Measurements from ENCODE around the gene UBASH3B.

UBASH3B gene

GRCh38 chr11:122633219-122633829, 22.2 kb upstream of the UBASH3B start:
- Histone ChIP-seq H3K36me3 (ENCODE audit: insufficient read depth, low read length) (no peaks in the 10 kb centered on the region), H3K4me1 (ENCODE audit: insufficient read depth, low read length) (no peaks in the 10 kb centered on the region; the same call in 1 of the 2 replicates), H3K9me3 (ENCODE audit: control insufficient read depth, insufficient read depth, low read length) (no peaks in the 10 kb centered on the region), H3K9ac (ENCODE audit: low read depth, low read length) (no peak overlapping the region)

- Histone ChIP-seq H3K9me3 (ENCODE audit: control insufficient read depth, insufficient read depth, low read length) (no peaks in the 10 kb centered on the region), H3K4me1 (ENCODE audit: insufficient read depth, low read length) (no peaks in the 10 kb centered on the region; the same call in 1 of the 2 replicates), H3K36me3 (ENCODE audit: insufficient read depth, low read length) (no peaks in the 10 kb centered on the region), H3K9ac (ENCODE audit: low read depth, low read length) (no peak overlapping the region)
These were observed 21.0 kb upstream of the UBASH3B start for GRCh38 chr11:122634501-122634900.

- H3K36me3 ChIP-seq (ENCODE audit: insufficient read depth, low read length): no peaks in the 10 kb centered on the region
- no peaks in the 10 kb centered on the region for H3K9me3 ChIP-seq (ENCODE audit: control insufficient read depth, insufficient read depth, low read length)
- peaks cover 4% of the 10 kb centered on the region; the same call in 1 of the 2 replicates for H3K4me1 ChIP-seq (ENCODE audit: insufficient read depth, low read length)
- no peak overlapping the region for H3K9ac ChIP-seq (ENCODE audit: low read depth, low read length)
These were observed 18.0 kb upstream of the UBASH3B start for GRCh38 chr11:122637541-122637940.

GRCh38 chr11:122642472-122642922, 13.0 kb upstream of the UBASH3B start:
- Histone ChIP-seq H3K9me3 (ENCODE audit: control insufficient read depth, insufficient read depth, low read length) (no peaks in the 10 kb centered on the region), H3K9ac (ENCODE audit: low read depth, low read length) (no peak overlapping the region), H3K36me3 (ENCODE audit: insufficient read depth, low read length) (no peaks in the 10 kb centered on the region), H3K4me1 (ENCODE audit: insufficient read depth, low read length) (peaks cover 4% of the 10 kb centered on the region; the same call in 1 of the 2 replicates)

- Histone ChIP-seq H3K9ac (ENCODE audit: low read depth, low read length) (no peak overlapping the region), H3K36me3 (ENCODE audit: insufficient read depth, low read length) (no peaks in the 10 kb centered on the region), H3K9me3 (ENCODE audit: control insufficient read depth, insufficient read depth, low read length) (no peaks in the 10 kb centered on the region), H3K4me1 (ENCODE audit: insufficient read depth, low read length) (peaks cover 4% of the 10 kb centered on the region; the same call in 1 of the 2 replicates)
These were observed 12.6 kb upstream of the UBASH3B start for GRCh38 chr11:122642971-122643370.

- peaks cover 4% of the 10 kb centered on the region; the same call in 1 of the 2 replicates for H3K4me1 ChIP-seq (ENCODE audit: insufficient read depth, low read length)
- no peaks in the 10 kb centered on the region for H3K36me3 ChIP-seq (ENCODE audit: insufficient read depth, low read length)
- no peaks in the 10 kb centered on the region for H3K9me3 ChIP-seq (ENCODE audit: control insufficient read depth, insufficient read depth, low read length)
- no peak overlapping the region for H3K9ac ChIP-seq (ENCODE audit: low read depth, low read length)
These were observed 9.7 kb upstream of the UBASH3B start for GRCh38 chr11:122645847-122646246.

GRCh38 chr11:122646549-122647340, 8.8 kb upstream of the UBASH3B start:
- Histone ChIP-seq H3K9me3 (ENCODE audit: control insufficient read depth, insufficient read depth, low read length) (no peaks in the 10 kb centered on the region), H3K9ac (ENCODE audit: low read depth, low read length) (no peak overlapping the region), H3K4me1 (ENCODE audit: insufficient read depth, low read length) (peaks cover 4% of the 10 kb centered on the region; the same call in 1 of the 2 replicates), H3K36me3 (ENCODE audit: insufficient read depth, low read length) (no peaks in the 10 kb centered on the region)

GRCh38 chr11:122647736-122648275, 7.7 kb upstream of the UBASH3B start:
- no peaks in the 10 kb centered on the region for H3K9me3 ChIP-seq (ENCODE audit: control insufficient read depth, insufficient read depth, low read length)
- no peak overlapping the region for H3K9ac ChIP-seq (ENCODE audit: low read depth, low read length)
- no peaks in the 10 kb centered on the region for H3K36me3 ChIP-seq (ENCODE audit: insufficient read depth, low read length)
- no peaks in the 10 kb centered on the region; the same call in 1 of the 2 replicates for H3K4me1 ChIP-seq (ENCODE audit: insufficient read depth, low read length)

- no peak overlapping the region for H3K9ac ChIP-seq (ENCODE audit: low read depth, low read length)
These were observed 6.4 kb upstream of the UBASH3B start for GRCh38 chr11:122649116-122649515.

GRCh38 chr11:122650619-122651018, 4.9 kb upstream of the UBASH3B start:
- Histone ChIP-seq H3K9me3 (ENCODE audit: control insufficient read depth, insufficient read depth, low read length) (no peaks in the 10 kb centered on the region), H3K9ac (ENCODE audit: low read depth, low read length) (no peak overlapping the region), H3K4me1 (ENCODE audit: insufficient read depth, low read length) (0 out of 2 replicates have a peak, but pooled peaks cover 5% of the 10 kb centered on the region), H3K36me3 (ENCODE audit: insufficient read depth, low read length) (no peaks in the 10 kb centered on the region)

More at GRCh38 chr11:122649116-122649515, 6.4 kb upstream of the UBASH3B start:
- H3K9me3 ChIP-seq (ENCODE audit: control insufficient read depth, insufficient read depth, low read length): no peaks in the 10 kb centered on the region
- H3K4me1 ChIP-seq (ENCODE audit: insufficient read depth, low read length): no peaks in the 10 kb centered on the region
- no peaks in the 10 kb centered on the region for H3K36me3 ChIP-seq (ENCODE audit: insufficient read depth, low read length)

GRCh38 chr11:122652495-122652894, 3.0 kb upstream of the UBASH3B start:
- Histone ChIP-seq H3K9me3 (ENCODE audit: control insufficient read depth, insufficient read depth, low read length) (no peaks in the 10 kb centered on the region), H3K36me3 (ENCODE audit: insufficient read depth, low read length) (no peaks in the 10 kb centered on the region), H3K9ac (ENCODE audit: low read depth, low read length) (no peak overlapping the region), H3K4me1 (ENCODE audit: insufficient read depth, low read length) (peaks cover 5% of the 10 kb centered on the region; the same call in 1 of the 2 replicates)

- Histone ChIP-seq H3K4me1 (ENCODE audit: insufficient read depth, low read length) (peaks cover 5% of the 10 kb centered on the region; the same call in 1 of the 2 replicates), H3K36me3 (ENCODE audit: insufficient read depth, low read length) (no peaks in the 10 kb centered on the region), H3K9ac (ENCODE audit: low read depth, low read length) (no peak overlapping the region), H3K9me3 (ENCODE audit: control insufficient read depth, insufficient read depth, low read length) (no peaks in the 10 kb centered on the region)
These were observed 1.5 kb upstream of the UBASH3B start for GRCh38 chr11:122653916-122654585.

- Histone ChIP-seq H3K36me3 (ENCODE audit: insufficient read depth, low read length) (no peaks in the 10 kb centered on the region), H3K9me3 (ENCODE audit: control insufficient read depth, insufficient read depth, low read length) (no peaks in the 10 kb centered on the region), H3K9ac (ENCODE audit: low read depth, low read length) (peak overlapping the region; percentile 88), H3K4me1 (ENCODE audit: insufficient read depth, low read length) (peaks cover 7% of the 10 kb centered on the region; the same call in 1 of the 2 replicates)
These were observed 630 bp downstream of the UBASH3B start for GRCh38 chr11:122656073-122656630.

- Histone ChIP-seq H3K9me3 (ENCODE audit: control insufficient read depth, insufficient read depth, low read length) (no peaks in the 10 kb centered on the region), H3K9ac (ENCODE audit: low read depth, low read length) (peak overlapping the region; percentile 88), H3K4me1 (ENCODE audit: insufficient read depth, low read length) (peaks cover 8% of the 10 kb centered on the region; the same call in 1 of the 2 replicates), H3K36me3 (ENCODE audit: insufficient read depth, low read length) (no peaks in the 10 kb centered on the region)
These were observed 1.1 kb downstream of the UBASH3B start for GRCh38 chr11:122656631-122657101.
